ENCODE data around the gene S100A13.

DNA sequence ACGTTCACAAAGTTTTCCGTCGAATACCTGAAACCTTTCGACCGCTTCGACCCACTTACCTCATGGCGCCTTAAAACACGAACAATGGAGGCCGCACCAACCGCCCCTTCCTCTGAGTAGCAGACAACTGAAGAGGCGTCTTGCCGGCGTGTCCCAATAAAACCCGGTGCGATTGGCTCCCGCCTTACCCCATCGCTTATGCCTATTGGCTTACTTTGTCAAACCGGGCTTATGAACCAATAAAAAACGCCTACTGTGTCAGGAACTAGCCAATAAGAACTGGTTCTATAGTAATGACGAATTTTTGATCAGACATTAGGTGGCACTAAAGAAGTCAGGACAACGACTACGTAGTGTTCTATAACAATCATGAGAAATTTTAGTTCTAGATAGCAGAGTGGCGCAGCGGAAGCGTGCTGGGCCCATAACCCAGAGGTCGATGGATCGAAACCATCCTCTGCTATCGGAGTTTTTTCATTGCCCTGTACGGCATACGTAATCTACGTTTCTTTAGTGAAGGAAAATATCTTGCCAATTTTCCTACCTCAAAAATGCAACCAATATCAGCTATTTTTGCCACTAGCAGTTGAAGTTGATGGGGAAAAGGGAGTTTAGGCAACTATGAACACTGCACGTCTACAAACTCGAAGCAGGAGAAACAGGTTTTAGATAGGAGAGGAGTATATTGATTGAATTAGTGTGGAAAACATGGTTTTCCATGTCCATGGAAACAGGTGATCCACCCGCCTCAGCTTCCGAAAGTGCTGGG is 43.7 kb upstream of the S100A13 start, which contains the start of gene ILF2:
- TF ChIP-seq, protein P1, sequence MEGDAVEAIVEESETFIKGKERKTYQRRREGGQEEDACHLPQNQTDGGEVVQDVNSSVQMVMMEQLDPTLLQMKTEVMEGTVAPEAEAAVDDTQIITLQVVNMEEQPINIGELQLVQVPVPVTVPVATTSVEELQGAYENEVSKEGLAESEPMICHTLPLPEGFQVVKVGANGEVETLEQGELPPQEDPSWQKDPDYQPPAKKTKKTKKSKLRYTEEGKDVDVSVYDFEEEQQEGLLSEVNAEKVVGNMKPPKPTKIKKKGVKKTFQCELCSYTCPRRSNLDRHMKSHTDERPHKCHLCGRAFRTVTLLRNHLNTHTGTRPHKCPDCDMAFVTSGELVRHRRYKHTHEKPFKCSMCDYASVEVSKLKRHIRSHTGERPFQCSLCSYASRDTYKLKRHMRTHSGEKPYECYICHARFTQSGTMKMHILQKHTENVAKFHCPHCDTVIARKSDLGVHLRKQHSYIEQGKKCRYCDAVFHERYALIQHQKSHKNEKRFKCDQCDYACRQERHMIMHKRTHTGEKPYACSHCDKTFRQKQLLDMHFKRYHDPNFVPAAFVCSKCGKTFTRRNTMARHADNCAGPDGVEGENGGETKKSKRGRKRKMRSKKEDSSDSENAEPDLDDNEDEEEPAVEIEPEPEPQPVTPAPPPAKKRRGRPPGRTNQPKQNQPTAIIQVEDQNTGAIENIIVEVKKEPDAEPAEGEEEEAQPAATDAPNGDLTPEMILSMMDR (IDR thresholded peaks at IDR 0.05; ENCODE audit: insufficient read depth, low read depth, low read length), result no peak
- TF ChIP-seq EZH2 (IDR thresholded peaks at IDR 0.05; ENCODE audit: insufficient read depth, low read length), result no peak

Data from astrocyte (in vitro differentiated cells and primary cell).